ENCODE data around the gene NINL.
A peak's percentile ranks its signal among the peaks of the same experiment; 100 is the strongest.
"Not testable (repeated sequence)": the region's sequence is repeated elsewhere in the genome, so short reads cannot be mapped to it uniquely, and the experiment has no call there.

The NINL gene

DNA sequence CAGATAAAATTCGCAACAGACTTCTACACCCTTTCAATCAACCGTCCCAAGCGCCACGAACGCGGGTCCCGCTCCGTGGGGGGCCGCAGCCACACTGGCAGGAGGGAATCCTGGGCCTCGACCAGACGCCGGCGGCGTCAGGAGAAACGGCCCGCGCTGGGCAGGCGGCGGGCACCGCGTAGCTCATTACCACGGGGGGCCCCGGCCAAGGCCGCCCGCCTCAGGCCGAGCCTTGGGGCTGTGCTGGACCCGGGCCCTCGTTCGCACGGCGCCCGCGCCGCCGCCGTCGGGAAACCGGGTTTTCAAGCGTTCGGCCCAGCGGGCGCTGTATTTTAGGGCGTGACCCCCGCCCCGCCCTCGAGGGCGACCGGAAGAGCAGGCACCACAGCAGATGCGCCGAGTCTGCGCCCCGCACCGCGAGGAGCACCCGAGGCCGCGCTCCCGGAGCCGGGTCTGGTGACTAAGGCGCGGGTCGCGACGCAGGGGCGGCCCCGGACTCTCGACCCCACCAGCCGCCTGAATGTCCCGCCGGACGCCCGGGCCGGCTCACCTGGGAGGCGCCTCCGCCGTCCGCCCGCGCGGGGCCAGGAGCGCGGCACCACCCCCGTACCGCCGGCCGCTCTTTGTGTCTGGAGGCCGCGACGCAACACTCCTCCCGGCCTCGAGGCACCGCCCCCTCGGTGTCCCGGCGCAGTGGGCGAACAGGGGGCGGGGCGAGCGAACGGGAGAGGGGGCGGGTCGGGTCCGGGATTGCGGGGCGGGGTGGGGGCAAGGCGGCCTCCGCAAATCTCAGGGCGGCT lies at the start of gene NINL:
TSS of gene NINL (minus strand) at position 627 of the 800 bp plus-strand sequence. CDS start 58,944 bp downstream, outside the sequence.
- no peak within 1 kb of the TSS for H3K4me3 ChIP-seq (ENCODE audit: low read depth, low read length)
- TF ChIP-seq, protein P1, sequence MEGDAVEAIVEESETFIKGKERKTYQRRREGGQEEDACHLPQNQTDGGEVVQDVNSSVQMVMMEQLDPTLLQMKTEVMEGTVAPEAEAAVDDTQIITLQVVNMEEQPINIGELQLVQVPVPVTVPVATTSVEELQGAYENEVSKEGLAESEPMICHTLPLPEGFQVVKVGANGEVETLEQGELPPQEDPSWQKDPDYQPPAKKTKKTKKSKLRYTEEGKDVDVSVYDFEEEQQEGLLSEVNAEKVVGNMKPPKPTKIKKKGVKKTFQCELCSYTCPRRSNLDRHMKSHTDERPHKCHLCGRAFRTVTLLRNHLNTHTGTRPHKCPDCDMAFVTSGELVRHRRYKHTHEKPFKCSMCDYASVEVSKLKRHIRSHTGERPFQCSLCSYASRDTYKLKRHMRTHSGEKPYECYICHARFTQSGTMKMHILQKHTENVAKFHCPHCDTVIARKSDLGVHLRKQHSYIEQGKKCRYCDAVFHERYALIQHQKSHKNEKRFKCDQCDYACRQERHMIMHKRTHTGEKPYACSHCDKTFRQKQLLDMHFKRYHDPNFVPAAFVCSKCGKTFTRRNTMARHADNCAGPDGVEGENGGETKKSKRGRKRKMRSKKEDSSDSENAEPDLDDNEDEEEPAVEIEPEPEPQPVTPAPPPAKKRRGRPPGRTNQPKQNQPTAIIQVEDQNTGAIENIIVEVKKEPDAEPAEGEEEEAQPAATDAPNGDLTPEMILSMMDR (IDR thresholded peaks at IDR 0.05; ENCODE audit: insufficient read depth, low read depth, low read length, missing control alignments), result no peak
- DNase-seq (ENCODE audit: low read depth), result no peak

DNA sequence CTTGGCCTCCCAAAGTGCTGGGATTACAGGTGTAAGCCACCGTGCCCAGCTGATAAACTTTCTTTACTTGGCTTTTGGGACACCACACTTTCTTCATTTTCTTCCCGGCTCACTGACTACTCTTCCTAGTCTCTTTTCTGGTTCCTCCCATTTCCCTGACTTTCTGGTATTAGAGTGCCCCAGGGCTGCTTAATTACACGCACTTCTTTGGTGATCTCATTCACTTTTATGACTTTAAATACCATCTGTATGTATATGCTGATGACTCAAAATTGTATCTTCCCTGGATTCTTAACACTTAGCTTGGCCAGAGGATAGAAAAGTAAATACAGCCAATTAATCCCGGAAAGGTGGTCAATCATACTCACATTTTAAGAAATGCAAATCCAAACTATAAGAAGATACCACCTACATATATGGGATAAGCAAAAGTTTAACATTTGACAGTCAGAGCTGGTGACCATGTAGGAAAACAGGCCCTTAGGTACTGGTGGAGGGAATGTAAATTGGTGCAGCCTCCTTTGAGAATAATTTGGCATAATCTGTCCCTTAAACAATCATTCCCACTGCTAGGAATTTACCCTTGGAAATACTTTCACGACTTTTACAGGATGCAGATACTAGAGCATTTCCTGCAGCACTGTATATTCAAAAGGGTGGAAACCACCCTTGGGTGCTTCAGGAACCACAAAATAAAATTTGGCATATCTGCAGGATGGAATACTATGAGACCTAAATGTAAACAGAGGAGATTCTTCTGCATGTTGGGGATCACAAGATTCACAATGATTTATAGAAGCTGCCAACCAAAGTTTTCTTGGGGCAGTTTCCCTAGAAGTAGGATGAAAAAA lies 47.8 kb upstream of the NINL start:
- no peak overlapping the region for H3K4me3 ChIP-seq (ENCODE audit: low read depth, low read length)
- TF ChIP-seq, protein P1 (IDR thresholded peaks at IDR 0.05; ENCODE audit: insufficient read depth, low read depth, low read length, missing control alignments), result no peak
- no peak for DNase-seq (ENCODE audit: low read depth)

DNA sequence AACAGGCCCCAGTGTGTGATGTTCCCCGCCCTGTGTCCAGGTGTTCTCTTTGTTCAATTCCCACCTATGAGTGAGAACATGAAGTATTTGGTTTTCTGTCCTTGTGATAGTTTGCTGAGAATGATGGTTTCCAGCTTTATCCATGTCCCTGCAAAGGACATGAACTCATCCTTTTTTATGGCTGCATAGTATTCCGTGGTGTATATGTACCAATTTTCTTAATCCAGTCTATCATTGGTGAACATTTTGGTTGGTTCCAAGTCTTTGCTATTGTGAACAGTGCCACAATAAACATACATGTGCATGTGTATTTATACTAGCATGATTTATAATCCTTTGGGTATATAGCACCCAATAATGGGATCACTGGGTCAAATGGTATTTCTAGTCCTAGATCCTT lies 45.3 kb upstream of the NINL start:
- DNase-seq (ENCODE audit: low read depth), result not testable (repeated sequence)

DNA sequence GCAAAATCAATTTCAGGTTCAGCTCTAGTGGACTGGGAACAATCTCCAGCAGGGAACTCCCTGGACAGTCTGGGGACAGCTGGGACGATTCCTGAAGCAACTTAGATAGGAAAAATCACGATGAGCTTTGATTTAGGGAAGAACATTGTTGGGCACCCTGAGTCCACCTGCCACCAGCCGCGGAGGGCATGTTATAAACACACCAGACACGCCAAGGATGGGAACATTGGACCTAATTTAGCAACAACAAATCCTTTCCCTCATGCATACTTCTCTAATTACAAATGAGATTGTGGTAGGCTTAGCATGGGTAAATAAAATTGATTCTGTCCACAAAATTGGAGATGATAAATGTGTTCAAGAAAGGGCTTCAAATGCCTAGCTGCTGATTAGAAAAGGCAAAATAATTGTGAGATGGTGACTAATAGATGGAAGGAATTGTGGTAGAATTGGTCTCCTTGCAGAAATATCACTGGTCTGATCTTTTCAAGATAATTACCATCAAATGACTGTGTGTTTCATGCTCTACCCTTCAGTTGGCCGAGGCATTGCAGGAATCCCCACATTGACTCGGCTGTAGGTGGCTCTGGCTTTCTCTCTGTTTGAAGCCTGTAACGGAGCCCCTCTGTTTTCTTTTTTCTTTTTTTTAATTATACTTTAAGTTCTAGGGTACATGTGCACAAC lies 44.6 kb upstream of the NINL start:
- H3K4me3 ChIP-seq (ENCODE audit: low read depth, low read length), result no peak overlapping the region
- DNase-seq (ENCODE audit: low read depth), result no peak
- TF ChIP-seq, protein P1 (IDR thresholded peaks at IDR 0.05; ENCODE audit: insufficient read depth, low read depth, low read length, missing control alignments), result no peak

More for the DNA sequence above, 45.3 kb upstream of the NINL start:
- H3K4me3 ChIP-seq (ENCODE audit: low read depth, low read length), result not testable (repeated sequence)

DNA sequence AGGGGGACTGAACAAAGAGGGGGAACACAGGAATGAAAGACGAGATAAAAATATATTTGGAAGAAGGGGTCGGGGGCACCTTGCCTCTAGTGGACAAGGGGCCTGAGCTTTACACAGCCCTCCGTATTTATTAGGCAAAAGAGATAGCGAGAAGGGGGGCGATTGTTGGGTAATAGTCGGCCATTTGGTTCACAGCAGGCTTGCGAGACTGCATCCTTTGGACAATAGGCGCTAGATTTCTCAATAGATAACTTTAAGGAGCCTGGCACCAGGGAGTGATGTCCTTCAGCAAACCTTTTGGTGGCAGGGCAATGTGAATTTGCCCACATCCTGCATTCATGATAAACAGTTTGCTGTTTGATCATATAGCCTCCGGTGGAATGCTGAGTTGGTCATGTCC lies 41.4 kb upstream of the NINL start:
- no peak overlapping the region for H3K4me3 ChIP-seq (ENCODE audit: low read depth, low read length)
- TF ChIP-seq, protein P1 (IDR thresholded peaks at IDR 0.05; ENCODE audit: insufficient read depth, low read depth, low read length, missing control alignments), result no peak

DNA sequence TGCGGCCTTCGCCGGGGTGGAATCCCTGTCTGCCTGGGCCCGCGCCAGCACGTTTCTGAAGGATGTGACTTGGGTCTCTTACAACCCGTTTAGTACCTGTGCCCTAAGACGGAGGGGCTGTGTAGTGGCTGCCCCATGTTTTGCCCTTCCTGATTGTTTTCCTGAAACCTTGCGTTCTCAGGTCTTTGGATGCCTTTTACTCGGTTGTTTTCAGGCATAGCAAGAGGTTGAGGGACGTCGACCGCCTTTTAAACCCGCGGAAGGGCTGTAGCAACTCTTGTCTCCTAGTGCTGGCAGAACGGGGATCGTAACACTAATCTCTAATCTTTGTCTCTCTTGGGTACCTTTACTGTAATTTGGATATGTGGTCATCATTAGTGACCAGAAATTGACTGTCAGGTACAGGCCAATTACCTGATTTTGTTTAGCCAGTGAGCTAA lies 39.2 kb upstream of the NINL start:
- TF ChIP-seq, protein P1 (IDR thresholded peaks at IDR 0.05; ENCODE audit: insufficient read depth, low read depth, low read length, missing control alignments), result no peak
- H3K4me3 ChIP-seq (ENCODE audit: low read depth, low read length), result peak overlapping the region; percentile 79
- DNase-seq (ENCODE audit: low read depth), result no peak

More for the DNA sequence above, 41.4 kb upstream of the NINL start:
- DNase-seq (ENCODE audit: low read depth), result no peak

Measured in GM12865 (cell line).